GM12873 (cell line): ENCODE measurements around the gene MVK.

ENCODE experiments used
- TF ChIP-seq, protein P1 (sequence below): IDR thresholded peaks from 2 replicates; pipeline ENCODE4 v1.5.1; 2012; ENCODE audit warnings: low read depth, mild to moderate bottlenecking, moderate library complexity, low read length, control low read depth; ENCODE audit not compliant: insufficient read depth; ENCODE audit errors: missing control alignments

The MVK gene

DNA sequence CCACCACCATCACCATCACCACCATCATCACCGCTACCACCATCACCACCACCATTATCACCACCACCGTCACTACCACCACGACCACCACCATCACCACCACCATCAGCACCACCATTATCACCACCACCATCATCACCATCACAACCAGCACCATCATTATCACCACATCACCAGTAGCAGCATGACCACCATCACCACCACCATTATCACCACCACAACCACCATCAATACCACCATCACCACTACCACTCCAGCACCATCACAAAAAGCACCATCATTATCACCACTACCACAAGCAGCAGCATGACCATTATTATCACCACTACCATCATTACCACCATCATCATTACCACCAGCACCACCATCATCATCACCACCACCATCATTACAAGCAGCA is 62.1 kb downstream of the MVK start:
- TF ChIP-seq, protein P1, sequence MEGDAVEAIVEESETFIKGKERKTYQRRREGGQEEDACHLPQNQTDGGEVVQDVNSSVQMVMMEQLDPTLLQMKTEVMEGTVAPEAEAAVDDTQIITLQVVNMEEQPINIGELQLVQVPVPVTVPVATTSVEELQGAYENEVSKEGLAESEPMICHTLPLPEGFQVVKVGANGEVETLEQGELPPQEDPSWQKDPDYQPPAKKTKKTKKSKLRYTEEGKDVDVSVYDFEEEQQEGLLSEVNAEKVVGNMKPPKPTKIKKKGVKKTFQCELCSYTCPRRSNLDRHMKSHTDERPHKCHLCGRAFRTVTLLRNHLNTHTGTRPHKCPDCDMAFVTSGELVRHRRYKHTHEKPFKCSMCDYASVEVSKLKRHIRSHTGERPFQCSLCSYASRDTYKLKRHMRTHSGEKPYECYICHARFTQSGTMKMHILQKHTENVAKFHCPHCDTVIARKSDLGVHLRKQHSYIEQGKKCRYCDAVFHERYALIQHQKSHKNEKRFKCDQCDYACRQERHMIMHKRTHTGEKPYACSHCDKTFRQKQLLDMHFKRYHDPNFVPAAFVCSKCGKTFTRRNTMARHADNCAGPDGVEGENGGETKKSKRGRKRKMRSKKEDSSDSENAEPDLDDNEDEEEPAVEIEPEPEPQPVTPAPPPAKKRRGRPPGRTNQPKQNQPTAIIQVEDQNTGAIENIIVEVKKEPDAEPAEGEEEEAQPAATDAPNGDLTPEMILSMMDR = no peak

DNA sequence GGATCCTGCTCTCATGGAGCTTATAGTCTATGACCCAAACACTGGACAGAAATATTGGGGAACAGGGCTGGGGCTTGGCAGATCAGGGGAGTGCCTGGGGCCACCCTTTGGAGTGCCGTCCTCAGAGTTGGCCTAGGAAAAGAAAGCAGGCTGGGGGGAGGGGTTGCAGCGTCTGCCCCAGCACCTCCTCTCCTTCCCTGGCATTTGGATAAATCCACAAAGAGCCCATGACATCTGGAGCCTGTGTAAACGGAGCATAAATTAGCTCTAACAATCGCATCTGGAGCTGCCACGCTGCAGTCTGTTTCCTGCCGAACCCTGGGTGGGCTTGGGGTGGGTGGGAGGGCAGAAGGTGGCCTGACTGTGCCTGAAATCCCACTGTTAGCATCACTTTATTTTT is 63.8 kb downstream of the MVK start:
- TF ChIP-seq, protein P1 = no peak

DNA sequence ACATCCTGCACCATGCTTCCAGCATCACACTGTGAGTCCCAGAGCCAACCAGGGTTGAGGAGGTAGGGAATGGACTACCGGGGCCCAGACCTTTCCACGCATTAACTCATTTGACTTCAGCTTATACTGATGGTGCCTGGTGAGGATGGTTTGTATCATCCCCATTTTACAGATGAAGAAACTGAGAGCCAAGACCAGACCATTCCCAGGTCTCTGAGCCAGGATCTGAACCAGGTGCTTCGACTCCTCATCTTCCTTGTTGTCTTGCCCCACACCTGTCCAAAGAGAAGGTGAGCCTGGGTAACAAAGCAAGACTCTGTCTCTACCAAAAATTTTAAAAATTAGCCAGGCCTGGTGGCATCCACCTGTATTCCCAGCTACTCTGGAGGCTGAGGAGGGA is 64.4 kb downstream of the MVK start:
- TF ChIP-seq, protein P1 = no peak

DNA sequence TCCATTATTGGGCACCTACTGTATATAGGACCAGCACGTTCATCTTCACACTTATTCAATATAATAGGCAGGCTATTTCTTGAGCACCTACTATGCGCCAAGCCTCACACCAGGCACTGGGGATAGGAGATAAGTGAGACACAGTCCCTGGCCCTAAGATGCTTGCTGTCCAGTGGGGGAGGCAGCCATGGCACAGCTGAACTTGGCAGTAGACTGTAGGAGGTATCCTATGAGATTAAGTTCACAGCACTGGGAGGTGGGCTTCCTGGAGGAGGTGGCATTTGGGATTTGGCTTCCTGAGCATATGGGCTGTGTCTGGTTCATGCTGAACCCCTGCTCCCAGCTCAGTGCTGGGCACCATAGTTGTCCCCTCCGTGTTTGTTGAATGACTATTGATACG is 65.1 kb downstream of the MVK start:
- TF ChIP-seq, protein P1 = no peak

DNA sequence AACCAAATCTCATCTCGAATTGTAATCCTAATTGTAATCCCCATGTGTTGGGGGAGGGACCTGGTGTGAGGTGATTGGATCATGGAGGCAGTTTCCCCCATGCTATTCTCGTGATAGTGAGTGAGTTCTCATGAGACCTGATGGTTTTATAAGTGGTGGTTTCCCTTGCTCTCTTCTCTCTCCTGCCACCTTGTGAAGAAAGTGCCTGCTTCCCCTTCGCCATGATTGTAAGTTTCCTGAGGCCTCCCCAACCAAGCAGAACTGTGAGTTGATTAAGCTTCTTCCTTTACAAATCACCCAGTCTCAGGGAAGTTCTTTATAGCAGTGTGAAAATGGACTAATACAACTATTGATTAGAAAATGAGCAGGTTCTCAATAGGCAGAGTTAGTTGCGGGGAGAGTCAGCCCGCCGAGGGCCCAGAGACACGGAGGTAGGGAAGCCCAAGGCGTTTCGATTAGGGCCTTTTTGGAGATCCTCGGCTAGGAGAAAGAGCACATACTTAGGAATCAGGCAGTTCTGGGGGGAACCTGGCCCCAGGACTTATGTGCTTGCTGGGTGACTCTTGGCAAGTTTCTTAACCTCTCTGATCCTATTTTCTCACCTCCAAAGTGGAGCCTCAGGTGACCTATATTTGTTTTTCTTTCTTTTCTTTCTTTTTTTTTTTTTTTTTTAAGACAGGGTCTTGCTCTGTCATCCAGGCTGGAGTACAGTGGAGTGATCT is 65.7 kb downstream of the MVK start:
- TF ChIP-seq, protein P1 = no peak

DNA sequence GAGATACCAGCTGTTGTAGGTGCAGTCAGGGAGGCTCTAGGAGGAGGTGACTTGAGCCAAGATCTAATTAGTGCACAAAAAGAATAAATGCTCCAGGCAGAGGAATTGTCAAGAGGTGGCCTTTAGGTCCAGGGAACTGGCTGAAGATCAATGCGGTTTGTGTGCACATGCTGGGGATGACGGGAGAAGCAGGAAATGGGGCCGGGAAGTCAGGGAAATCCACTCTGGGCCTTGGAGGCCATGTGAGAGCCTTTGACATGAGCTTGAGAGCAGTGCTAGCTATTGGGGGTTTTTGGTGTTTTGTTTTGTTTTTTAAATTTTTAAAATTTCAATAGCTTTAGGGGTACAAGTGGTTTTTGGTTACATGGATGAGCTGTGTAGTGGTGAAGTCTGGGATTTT is 67.4 kb downstream of the MVK start:
- TF ChIP-seq, protein P1 = no peak

DNA sequence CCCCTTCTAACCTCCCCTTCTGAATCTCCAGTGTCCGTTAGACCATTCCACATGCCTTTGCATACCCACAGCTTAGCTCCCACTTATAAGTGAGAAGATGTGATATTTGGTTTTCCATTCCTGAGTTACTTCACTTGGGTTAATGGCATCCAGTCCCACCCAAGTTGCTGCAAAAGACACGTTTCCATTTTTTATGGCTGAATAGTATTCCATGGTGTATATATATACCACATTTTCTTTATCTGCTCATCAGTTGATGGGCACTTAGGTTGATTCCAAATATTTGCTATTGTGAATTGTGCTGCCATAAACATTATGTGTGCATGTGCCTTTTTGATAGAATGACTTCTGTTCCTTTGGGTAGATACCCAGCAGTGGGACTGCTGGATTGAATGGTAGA is 67.8 kb downstream of the MVK start:
- TF ChIP-seq, protein P1 = no peak
